ENCODE measurements around the gene RAB6B.

Gene RAB6B

GRCh38 chr3:133871368-133872090 is 24.2 kb downstream of the RAB6B start:
- no peak overlapping the region for H3K4me3 ChIP-seq (replicated peaks; ENCODE audit: low read depth, low read length)
- TF ChIP-seq, protein P1, sequence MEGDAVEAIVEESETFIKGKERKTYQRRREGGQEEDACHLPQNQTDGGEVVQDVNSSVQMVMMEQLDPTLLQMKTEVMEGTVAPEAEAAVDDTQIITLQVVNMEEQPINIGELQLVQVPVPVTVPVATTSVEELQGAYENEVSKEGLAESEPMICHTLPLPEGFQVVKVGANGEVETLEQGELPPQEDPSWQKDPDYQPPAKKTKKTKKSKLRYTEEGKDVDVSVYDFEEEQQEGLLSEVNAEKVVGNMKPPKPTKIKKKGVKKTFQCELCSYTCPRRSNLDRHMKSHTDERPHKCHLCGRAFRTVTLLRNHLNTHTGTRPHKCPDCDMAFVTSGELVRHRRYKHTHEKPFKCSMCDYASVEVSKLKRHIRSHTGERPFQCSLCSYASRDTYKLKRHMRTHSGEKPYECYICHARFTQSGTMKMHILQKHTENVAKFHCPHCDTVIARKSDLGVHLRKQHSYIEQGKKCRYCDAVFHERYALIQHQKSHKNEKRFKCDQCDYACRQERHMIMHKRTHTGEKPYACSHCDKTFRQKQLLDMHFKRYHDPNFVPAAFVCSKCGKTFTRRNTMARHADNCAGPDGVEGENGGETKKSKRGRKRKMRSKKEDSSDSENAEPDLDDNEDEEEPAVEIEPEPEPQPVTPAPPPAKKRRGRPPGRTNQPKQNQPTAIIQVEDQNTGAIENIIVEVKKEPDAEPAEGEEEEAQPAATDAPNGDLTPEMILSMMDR (IDR thresholded peaks at IDR 0.05; ENCODE audit: low read length, missing control alignments), result no peak
- DNase-seq (ENCODE audit: low read depth), result no peak

GRCh38 chr3:133870822-133871221 is 24.9 kb downstream of the RAB6B start:
- TF ChIP-seq, protein P1 (IDR thresholded peaks at IDR 0.05; ENCODE audit: low read length, missing control alignments), result no peak
- no peak overlapping the region for H3K4me3 ChIP-seq (replicated peaks; ENCODE audit: low read depth, low read length)
- DNase-seq (ENCODE audit: low read depth), result no peak

DNA sequence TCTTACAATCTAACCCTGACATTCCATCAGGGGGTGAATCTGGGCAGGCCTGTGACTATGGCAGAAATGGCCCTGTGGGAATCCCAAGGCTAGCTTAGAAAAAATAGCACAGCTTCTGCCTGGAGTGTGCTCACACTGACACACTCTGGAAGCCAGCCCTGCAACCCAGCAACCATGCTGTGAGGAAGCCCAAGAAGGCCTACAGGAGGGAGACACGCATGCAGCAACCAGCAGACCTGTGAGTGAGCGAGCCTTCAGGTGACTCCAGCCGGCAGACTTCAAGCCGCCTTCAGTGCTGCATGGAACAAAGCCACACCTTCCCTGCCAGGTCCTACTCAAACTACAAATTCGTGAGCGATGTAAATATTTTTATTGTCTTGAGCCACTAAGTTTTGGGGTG is 26.1 kb downstream of the RAB6B start:
- DNase-seq (ENCODE audit: low read depth), result no peak
- H3K4me3 ChIP-seq (replicated peaks; ENCODE audit: low read depth, low read length), result no peak overlapping the region
- TF ChIP-seq, protein P1 (IDR thresholded peaks at IDR 0.05; ENCODE audit: low read length, missing control alignments), result no peak

GRCh38 chr3:133868758-133869475 is 26.8 kb downstream of the RAB6B start:
- no peak overlapping the region for H3K4me3 ChIP-seq (replicated peaks; ENCODE audit: low read depth, low read length)
- TF ChIP-seq, protein P1 (IDR thresholded peaks at IDR 0.05; ENCODE audit: low read length, missing control alignments), result no peak
- no peak for DNase-seq (ENCODE audit: low read depth)

- no peak for DNase-seq (ENCODE audit: low read depth)
- H3K4me3 ChIP-seq (replicated peaks; ENCODE audit: low read depth, low read length), result no peak overlapping the region
- TF ChIP-seq, protein P1 (IDR thresholded peaks at IDR 0.05; ENCODE audit: low read length, missing control alignments), result no peak
These were observed 27.5 kb downstream of the RAB6B start for GRCh38 chr3:133868186-133868585.

- no peak overlapping the region for H3K4me3 ChIP-seq (replicated peaks; ENCODE audit: low read depth, low read length)
- no peak for DNase-seq (ENCODE audit: low read depth)
- TF ChIP-seq, protein P1 (IDR thresholded peaks at IDR 0.05; ENCODE audit: low read length, missing control alignments), result no peak
These were observed 29.5 kb downstream of the RAB6B start for GRCh38 chr3:133866141-133866540.

All from fibroblast of pulmonary artery (primary cell).